Loucy (cell line): ENCODE measurements around the gene ZFYVE26.

ENCODE experiments used
- H2AFZ ChIP-seq: fragments of 200-600 bp; sonication (generic); 2 replicates; pipeline ENCODE4 v1.6.0; 2016; ENCODE audit warnings: antibody characterized with exemption, mild to moderate bottlenecking, low read length, moderate library complexity
- H3F3A ChIP-seq: fragments of 200-600 bp; 2 replicates; pipeline ENCODE4 v1.6.0; 2016; ENCODE audit warnings: antibody characterized with exemption, low read depth, mild to moderate bottlenecking
- H3K27me3 ChIP-seq: fragments of 200-600 bp; sonication (generic); 2 replicates; pipeline ENCODE4 v1.6.1; 2014; ENCODE audit warnings: low read length, mild to moderate bottlenecking; ENCODE audit not compliant: insufficient read depth, poor library complexity, severe bottlenecking
- H3K36me3 ChIP-seq: fragments of 200-600 bp; sonication (generic); 2 replicates; pipeline ENCODE4 v1.6.1; 2016; ENCODE audit warnings: low read length; ENCODE audit not compliant: insufficient read depth
- H3K4me1 ChIP-seq: fragments of 200-600 bp; sonication (generic); 2 replicates; pipeline ENCODE4 v1.5.1; 2014; ENCODE audit warnings: low read length, mild to moderate bottlenecking; ENCODE audit not compliant: insufficient read depth, poor library complexity, severe bottlenecking
- H3K4me2 ChIP-seq: fragments of 200-600 bp; sonication (generic); 2 replicates; pipeline ENCODE4 v1.6.0; 2014; ENCODE audit warnings: antibody characterized with exemption, low read length, low read depth, mild to moderate bottlenecking; ENCODE audit not compliant: poor library complexity, severe bottlenecking
- H3K4me3 ChIP-seq: fragments of 200-600 bp; sonication (generic); 2 replicates; pipeline ENCODE4 v1.5.1; 2014; ENCODE audit warnings: low read length, mild to moderate bottlenecking, mixed read lengths; ENCODE audit not compliant: poor library complexity, severe bottlenecking
- H3K79me2 ChIP-seq: fragments of 200-600 bp; sonication (generic); 2 replicates; pipeline ENCODE4 v1.6.1; 2014; ENCODE audit warnings: low read length; ENCODE audit not compliant: insufficient read depth
- H3K9ac ChIP-seq: fragments of 200-600 bp; sonication (generic); 2 replicates; pipeline ENCODE4 v1.6.0; 2014; ENCODE audit warnings: mild to moderate bottlenecking, low read depth, low read length, moderate library complexity; ENCODE audit not compliant: poor library complexity, severe bottlenecking
- H3K9me2 ChIP-seq: fragments of 200-600 bp; sonication (generic); replicated peaks from 2 replicates; pipeline ENCODE4 v1.6.1; 2016; ENCODE audit warnings: low read depth, low read length, mixed read lengths
- H3K9me3 ChIP-seq: fragments of 200-600 bp; sonication (generic); 2 replicates; pipeline ENCODE4 v1.6.1; 2014; ENCODE audit warnings: mild to moderate bottlenecking, antibody characterized with exemption, low read length, low read depth; ENCODE audit not compliant: insufficient read depth
- H4K20me1 ChIP-seq: fragments of 200-600 bp; sonication (generic); 2 replicates; pipeline ENCODE4 v1.6.0; 2014; ENCODE audit warnings: antibody characterized with exemption, low read length, mild to moderate bottlenecking; ENCODE audit not compliant: insufficient read depth, poor library complexity, severe bottlenecking
- EZH2phosphoT487 ChIP-seq: fragments of 200-600 bp; IDR thresholded peaks from 2 replicates; pipeline ENCODE4 v1.6.1; 2018; ENCODE audit warnings: antibody characterized with exemption, mild to moderate bottlenecking, moderate library complexity, borderline replicate concordance
- TF ChIP-seq, protein P1 (sequence below): fragments of 200-600 bp; sonication (generic); conservative IDR thresholded peaks from 2 replicates; pipeline ENCODE4 v1.5.1; 2014; ENCODE audit warnings: mild to moderate bottlenecking, antibody characterized with exemption, low read length

The ZFYVE26 gene

DNA sequence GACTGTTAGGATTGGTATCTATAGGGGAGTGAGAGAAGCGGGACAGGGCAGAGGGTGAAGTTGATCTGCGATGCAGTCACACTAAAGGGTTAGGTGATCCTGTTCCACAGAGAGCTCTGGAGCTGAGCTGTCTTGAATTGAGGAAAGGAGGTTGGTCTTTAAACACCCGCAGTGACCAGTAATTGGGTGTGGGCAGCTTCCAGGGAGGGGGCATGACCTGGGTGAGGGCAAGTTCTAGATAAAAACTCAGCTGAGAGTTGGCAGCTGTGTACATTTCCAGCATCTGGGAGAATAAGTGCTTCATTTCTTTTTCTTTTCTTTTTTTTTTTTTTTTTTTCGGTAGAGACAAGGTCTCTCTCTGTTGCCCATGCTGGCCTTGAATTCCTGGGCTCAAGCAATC, 79.6 kb downstream of the ZFYVE26 start:
- Histone ChIP-seq H2AFZ (no peak overlapping the region), H3K4me2 (no peak overlapping the region), H3F3A (no peaks in the 10 kb centered on the region), H3K27me3 (no peaks in the 10 kb centered on the region), H3K9ac (no peak overlapping the region), H3K36me3 (no peaks in the 10 kb centered on the region), H3K4me3 (no peak overlapping the region), H3K9me3 (no peaks in the 10 kb centered on the region), H3K9me2 (no peaks in the 10 kb centered on the region), H4K20me1 (no peaks in the 10 kb centered on the region), H3K79me2 (no peaks in the 10 kb centered on the region), H3K4me1 (no peaks in the 10 kb centered on the region)
- TF ChIP-seq, protein P1, sequence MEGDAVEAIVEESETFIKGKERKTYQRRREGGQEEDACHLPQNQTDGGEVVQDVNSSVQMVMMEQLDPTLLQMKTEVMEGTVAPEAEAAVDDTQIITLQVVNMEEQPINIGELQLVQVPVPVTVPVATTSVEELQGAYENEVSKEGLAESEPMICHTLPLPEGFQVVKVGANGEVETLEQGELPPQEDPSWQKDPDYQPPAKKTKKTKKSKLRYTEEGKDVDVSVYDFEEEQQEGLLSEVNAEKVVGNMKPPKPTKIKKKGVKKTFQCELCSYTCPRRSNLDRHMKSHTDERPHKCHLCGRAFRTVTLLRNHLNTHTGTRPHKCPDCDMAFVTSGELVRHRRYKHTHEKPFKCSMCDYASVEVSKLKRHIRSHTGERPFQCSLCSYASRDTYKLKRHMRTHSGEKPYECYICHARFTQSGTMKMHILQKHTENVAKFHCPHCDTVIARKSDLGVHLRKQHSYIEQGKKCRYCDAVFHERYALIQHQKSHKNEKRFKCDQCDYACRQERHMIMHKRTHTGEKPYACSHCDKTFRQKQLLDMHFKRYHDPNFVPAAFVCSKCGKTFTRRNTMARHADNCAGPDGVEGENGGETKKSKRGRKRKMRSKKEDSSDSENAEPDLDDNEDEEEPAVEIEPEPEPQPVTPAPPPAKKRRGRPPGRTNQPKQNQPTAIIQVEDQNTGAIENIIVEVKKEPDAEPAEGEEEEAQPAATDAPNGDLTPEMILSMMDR, result no peak
- no peak for TF ChIP-seq EZH2phosphoT487

DNA sequence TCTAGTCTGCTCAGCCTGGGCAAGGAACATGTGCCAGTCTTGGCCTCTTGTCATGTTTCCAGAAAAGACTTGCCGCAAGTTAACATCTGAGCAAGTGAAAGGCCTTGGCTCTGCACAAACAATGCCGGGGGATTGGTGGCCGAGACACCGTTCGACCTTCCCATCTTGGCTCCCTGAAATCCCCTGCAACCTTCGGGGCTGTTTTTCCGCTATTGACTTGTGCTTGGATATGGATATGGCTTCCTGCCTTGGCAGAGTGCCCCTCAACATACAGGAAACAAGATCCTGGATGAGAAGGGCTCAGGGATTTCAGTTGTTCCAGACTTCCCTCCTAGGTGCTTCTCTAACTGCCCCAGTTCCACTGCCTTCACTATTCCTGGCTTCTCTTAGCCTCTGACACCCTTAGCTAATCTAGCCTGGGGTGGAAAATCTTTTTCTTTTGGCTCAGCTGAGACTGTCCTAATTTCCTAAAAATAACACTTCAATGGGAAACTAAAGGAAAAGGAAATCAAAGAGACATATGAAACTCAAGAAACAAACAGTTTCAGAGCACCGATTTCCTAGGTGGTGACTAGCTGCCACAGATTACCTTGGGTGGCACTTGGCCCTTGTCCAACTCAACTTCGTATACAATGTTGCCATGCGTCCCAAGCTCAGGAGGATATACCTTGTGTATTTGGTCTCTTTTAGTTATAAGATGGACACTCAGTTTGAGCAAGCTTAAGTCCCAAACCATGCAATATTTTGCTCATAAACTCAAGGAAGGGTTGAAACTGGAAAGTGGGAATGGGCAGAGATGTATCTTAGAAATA, 80.8 kb downstream of the ZFYVE26 start:
- Histone ChIP-seq H3K27me3 (no peaks in the 10 kb centered on the region), H3K4me3 (no peak overlapping the region), H3K9ac (no peak overlapping the region), H3K9me2 (no peaks in the 10 kb centered on the region), H3K4me2 (no peak overlapping the region), H3K9me3 (no peaks in the 10 kb centered on the region), H3F3A (no peaks in the 10 kb centered on the region), H3K4me1 (no peaks in the 10 kb centered on the region), H4K20me1 (no peaks in the 10 kb centered on the region), H3K36me3 (no peaks in the 10 kb centered on the region), H3K79me2 (no peaks in the 10 kb centered on the region), H2AFZ (no peak overlapping the region)
- TF ChIP-seq, protein P1, result no peak

GRCh38 chr14:67734675-67735074, 81.7 kb downstream of the ZFYVE26 start:
- Histone ChIP-seq H3K27me3 (no peaks in the 10 kb centered on the region), H3K79me2 (no peaks in the 10 kb centered on the region), H3K4me3 (no peak overlapping the region), H3K4me1 (no peaks in the 10 kb centered on the region), H3K4me2 (no peak overlapping the region), H4K20me1 (no peaks in the 10 kb centered on the region), H3K9ac (no peak overlapping the region), H3K9me3 (no peaks in the 10 kb centered on the region), H3K9me2 (no peaks in the 10 kb centered on the region), H2AFZ (no peak overlapping the region), H3K36me3 (no peaks in the 10 kb centered on the region), H3F3A (no peaks in the 10 kb centered on the region)
- TF ChIP-seq EZH2phosphoT487, result no peak
- TF ChIP-seq, protein P1, result no peak
